ENCODE data around the gene DNAJC11.
"Not testable (repeated sequence)": the region's sequence is repeated elsewhere in the genome, so short reads cannot be mapped to it uniquely, and the experiment has no call there.

The DNAJC11 gene, protein sequence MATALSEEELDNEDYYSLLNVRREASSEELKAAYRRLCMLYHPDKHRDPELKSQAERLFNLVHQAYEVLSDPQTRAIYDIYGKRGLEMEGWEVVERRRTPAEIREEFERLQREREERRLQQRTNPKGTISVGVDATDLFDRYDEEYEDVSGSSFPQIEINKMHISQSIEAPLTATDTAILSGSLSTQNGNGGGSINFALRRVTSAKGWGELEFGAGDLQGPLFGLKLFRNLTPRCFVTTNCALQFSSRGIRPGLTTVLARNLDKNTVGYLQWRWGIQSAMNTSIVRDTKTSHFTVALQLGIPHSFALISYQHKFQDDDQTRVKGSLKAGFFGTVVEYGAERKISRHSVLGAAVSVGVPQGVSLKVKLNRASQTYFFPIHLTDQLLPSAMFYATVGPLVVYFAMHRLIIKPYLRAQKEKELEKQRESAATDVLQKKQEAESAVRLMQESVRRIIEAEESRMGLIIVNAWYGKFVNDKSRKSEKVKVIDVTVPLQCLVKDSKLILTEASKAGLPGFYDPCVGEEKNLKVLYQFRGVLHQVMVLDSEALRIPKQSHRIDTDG

GRCh38 chr1:6701437-6702153, at the start of gene DNAJC11:
DNAJC11 (minus strand) TSS chr1:6701816; CDS start chr1:6701800, 16 bp downstream.
- no peak for FAIRE-seq

DNA sequence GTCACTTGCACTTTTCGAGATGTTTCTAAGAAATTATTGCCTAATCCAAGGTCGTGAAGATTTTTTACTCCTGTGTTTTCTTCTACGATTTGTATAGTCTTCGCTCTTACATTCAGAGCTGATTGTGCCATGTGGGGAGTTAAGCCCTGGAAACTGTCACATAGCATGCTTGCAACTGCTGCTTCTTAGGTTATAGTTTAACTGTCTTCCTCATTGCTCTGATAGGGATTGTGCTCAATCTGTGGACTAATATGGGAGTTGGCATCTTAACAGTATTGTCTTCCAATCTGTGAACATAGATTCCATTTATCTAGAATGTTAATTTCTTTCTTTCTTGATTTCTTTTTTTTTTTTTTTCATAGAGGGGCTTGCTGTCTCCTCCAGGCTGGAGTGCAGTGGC, 48.9 kb upstream of the DNAJC11 start:
- no peak for FAIRE-seq

- FAIRE-seq = no peak
Measured at GRCh38 chr1:6747674-6748073, 46.1 kb upstream of the DNAJC11 start.

DNA sequence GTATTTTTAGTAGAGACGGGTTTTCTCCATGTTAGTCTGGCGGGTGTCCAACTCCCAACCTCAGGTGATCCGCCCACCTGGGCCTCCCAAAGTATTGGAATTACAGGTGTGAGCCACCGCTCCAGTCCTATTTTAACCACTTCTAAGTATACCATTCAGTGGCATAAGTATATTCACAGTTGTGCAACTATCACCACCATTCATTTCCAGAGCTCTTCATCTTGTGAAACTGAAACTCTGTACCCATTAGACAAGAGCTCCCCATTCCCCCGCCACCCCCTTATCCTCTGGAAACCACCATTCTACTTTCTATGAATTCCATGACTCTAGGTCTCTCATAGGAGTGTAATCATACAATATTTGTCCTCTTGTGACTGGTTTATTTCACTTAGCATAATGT, 43.5 kb upstream of the DNAJC11 start:
- FAIRE-seq = no peak

DNA sequence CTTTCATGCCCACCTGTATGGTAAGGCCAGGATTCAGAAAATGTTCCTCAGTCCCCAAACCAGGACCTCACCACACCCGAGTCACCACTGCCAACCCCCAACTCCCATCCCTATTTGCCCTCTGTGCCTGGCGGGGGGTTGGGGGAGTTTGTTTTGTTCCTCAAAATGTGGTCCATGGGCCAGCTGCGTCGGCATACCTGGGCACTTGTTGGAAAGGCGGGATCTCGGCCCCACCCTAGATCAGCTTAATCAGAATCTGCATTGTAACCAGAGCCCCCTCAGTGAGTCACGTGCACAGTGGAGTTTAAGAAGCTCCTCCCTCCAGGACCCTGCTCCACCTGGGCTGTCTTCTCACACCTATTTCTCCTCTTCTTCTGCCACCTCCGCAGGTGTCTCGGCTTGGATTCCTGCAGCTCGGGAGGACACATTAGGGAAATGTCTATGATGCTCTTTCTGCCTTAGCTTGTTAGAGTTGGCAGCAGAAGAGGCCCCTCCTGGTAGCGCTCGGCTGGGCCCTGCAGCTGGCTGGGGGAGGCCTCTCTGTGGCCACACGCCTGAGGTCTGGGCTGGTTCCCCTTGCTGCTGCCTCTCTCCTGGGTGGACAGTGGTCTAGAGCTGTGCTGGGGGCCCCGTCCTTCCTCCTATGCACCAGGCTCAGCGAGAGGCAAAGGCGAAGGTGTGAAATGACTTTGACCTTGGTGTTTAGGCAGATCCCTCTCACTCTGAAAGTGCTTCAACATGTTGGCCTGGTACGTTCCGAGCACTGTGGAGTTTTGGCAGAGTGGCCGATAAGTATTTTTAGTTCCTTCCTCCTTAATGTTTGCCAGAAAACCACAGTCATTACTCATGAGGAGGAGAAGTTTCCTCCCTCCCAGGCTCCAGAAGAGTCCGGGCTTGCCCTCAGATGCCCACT, 41.8 kb upstream of the DNAJC11 start:
- no peak for FAIRE-seq

DNA sequence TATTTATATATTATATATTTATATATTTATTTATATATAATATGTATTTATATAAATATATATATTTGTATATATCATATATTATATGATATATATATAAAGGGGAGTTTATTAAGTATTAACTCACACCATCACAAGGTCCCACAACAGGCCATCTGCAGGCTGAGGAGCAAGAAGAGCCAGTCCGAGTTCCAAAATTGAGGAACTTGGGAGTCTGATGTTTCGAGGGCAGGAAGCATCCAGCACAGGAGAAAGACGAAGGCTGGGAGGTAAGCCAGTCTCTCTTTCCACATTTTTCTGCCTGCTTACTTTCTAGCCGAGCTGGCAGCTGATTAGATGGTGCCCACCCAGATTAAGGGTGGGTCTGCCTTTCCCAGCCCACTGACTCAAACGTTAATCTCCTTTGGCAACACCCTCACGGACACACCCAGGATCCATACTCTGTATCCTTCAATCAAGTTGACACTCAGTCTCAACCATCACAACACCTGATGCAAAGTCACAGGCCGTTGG, 41.1 kb upstream of the DNAJC11 start:
- peak; percentile 97 for FAIRE-seq

- no peak for FAIRE-seq
Measured at GRCh38 chr1:6738987-6739676, 37.5 kb upstream of the DNAJC11 start.

- no peak for FAIRE-seq
Measured at GRCh38 chr1:6732942-6733341, 31.3 kb upstream of the DNAJC11 start.

- no peak for FAIRE-seq
Measured at GRCh38 chr1:6731905-6732304, 30.3 kb upstream of the DNAJC11 start.

GRCh38 chr1:6730880-6731279, 29.3 kb upstream of the DNAJC11 start:
- peak; percentile 39 for FAIRE-seq

DNA sequence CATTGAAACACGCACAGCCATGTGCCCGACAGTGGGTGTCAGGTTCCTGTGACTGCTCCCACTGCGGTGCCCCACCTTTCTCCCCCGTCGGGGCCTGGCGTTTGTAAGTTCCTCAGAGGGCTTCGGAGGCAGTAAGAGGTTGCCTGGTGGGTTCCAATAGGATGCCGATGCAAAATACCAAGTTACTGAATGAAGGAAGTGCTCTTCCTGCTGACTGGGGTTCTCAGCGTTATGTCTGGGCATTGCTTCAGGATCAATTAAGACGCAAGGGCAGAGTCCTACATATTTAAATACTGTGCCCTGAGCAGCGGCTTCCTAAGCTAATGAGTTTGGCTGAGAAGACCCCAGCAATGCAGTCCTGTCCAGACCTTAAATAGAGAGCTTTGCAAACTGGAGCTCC, 28.9 kb upstream of the DNAJC11 start:
- FAIRE-seq = no peak

GRCh38 chr1:6727535-6727934, 25.9 kb upstream of the DNAJC11 start:
- peak; percentile 69 for FAIRE-seq

DNA sequence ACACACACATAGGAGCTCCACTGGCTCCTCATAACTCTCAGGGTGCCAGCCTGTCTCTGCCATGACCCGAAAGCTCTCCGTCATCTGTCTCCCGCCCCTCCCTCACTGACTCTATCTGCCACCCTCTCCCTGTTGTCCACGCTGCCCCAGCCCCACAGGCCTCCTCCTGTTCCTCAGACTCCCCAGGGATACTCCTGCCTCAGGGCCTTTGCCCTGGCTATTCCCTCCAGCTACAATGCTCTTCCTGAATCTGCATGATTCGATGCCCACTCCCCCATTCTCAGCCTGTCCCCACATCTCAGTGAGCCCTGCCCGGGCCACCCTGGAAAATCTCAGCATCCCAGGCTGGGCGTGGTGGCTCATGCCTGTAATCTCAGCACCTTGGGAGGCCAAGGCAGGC, 24.6 kb upstream of the DNAJC11 start:
- no peak for FAIRE-seq

DNA sequence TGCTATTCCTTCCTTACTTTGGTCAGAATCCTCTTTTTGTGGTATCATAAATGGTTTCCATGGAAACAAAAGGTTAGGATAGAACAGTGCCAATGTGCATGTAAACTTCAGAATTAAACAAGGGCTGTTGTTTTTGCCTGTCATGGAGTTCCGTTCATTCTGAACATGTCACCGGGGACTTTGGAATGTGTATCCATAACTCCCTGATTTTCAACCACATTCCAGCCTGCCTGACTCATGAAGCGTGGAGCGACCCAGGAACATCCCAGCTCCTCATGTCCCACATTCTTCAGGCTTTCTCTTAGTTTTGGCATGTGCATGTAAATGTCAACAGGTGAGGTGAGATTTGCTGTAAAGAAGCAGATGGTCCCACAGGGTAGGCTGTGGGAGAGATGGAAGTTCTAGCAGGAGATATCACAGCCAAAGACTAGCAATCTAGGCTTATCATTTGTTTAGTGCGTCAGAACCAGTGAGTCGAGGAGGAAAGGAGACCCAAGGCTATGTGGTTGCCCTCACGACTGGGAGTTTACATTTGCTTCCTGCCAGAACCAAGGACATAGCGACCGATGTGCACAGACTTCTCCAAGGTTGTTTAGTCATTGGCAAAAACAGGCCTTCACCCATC, 23.0 kb upstream of the DNAJC11 start:
- no peak for FAIRE-seq

DNA sequence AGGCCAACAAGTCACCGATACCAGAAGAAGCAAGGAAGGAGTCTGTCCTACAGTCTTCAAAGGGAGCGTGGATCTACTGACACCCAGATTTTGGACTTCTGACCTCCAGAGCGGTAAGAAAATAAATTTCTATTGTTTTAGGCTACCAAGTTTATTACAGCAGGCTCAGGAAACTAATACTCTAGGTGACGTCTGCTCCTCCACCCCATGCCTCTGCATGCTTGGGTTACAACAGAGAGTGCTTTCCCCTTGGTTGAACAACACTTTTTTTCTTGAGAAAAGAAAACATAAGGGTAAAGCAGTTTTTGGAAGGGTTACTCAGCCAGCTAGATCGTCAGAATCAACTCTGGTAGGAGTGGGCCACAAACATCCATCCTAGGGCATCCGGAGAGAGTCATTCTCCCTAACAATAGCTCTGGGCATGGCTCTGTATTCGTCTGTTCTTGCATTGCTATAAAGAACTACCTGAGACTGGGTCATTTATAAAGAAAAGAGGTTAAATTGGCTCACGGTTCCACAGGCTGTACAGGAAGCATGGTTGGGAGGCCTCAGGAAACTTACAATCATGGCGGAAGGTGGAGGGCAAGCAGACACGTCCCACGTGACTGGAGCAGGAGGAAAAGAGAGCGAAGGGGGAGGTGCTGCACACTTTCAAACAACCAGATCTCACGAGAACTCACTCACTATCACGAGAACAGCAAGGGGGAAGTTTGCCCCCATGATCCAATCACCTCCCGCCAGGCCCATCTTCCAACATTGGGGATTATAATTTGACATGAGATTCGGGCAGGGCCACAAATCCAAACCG, 22.2 kb upstream of the DNAJC11 start:
- FAIRE-seq = no peak

- no peak for FAIRE-seq
Measured at GRCh38 chr1:6711174-6711573, 9.6 kb upstream of the DNAJC11 start.

GRCh38 chr1:6704746-6705145, 3.1 kb upstream of the DNAJC11 start:
- no peak for FAIRE-seq

DNA sequence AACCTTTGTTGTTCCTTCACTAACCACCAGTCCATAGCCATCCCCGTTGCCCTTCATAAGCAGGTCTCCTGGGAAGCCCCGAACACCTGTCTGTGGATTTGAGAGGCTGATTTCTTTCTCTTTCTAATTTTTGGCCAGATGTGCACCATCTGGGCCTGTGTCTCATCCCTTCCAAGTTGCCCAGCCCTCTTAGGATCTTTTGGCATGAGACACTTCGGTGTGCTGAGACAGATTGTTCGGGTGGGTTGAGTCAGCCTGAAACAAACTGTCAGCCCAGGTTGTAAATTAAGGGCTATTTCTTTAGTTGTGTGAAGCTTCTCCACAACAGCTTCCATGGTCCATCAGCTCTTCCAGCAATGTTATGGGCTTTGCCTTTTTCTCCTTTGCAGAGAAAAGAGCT, 1.4 kb upstream of the DNAJC11 start:
- no peak for FAIRE-seq

GRCh38 chr1:6700853-6701436, 671 bp downstream of the DNAJC11 start:
- no peak for FAIRE-seq

GRCh38 chr1:6699915-6700314, 1.7 kb downstream of the DNAJC11 start:
- FAIRE-seq = not testable (repeated sequence)
